Spleen (tissue), 7 donors: ENCODE measurements around the gene AMN1.

Experiments
- CTCF ChIP-seq, 11 experiments: fragments of 200-600 bp in 7 of 11; fragments of 450-650 bp in 4 of 11; sonication (generic) in 4 of 11; IDR thresholded peaks in 8 of 11; conservative IDR thresholded peaks in 3 of 11; 1 replicate in 7 of 11; 2 replicates in 4 of 11; pipeline versions ENCODE4 v1.4.0 to v1.8.0; 2016 to 2021; ENCODE audit warnings: antibody characterized with exemption in 11 of 11, inconsistent platforms in 4 of 11, mild to moderate bottlenecking in 1 of 11
- POLR2AphosphoS5 ChIP-seq, 3 donors: sonication (generic); formaldehyde crosslinking; IDR thresholded peaks; one replicate each; pipeline ENCODE4 v1.5.1; 2017; ENCODE audit warnings: antibody characterized with exemption in 3 of 3
- donor health status: DM: no; HTN: no; CAD: no; lungs with moderate emphysema.
- donor health status: DM: no; HTN: no; CAD: no.
- donor health status: DM: no; HTN: no; CAD: no.

GRCh38 chr12:31726575-31726974 lies 2.2 kb downstream of the AMN1 start:
- TF ChIP-seq CTCF (IDR thresholded peaks at IDR 0.05 in 8 of 11, conservative IDR thresholded peaks at IDR 0.05 in 3 of 11) (no peak), POLR2AphosphoS5 (IDR thresholded peaks at IDR 0.05) (no peak)
